OCI-LY1 (cell line): ENCODE results near the gene GIMAP1.

Source experiments
- H2AFZ ChIP-seq: fragments of 200-600 bp; sonication (generic), shearing (Covaris generic); 2 replicates; pipeline ENCODE4 v1.6.0; 2014; ENCODE audit warnings: antibody characterized with exemption, mild to moderate bottlenecking, low read length
- H3F3A ChIP-seq: fragments of 200-600 bp; sonication (generic), shearing (Covaris generic); 2 replicates; pipeline ENCODE4 v1.6.0; 2014; ENCODE audit warnings: mild to moderate bottlenecking, antibody characterized with exemption, low read length, moderate library complexity; ENCODE audit not compliant: insufficient read depth
- H3K27ac ChIP-seq: fragments of 200-600 bp; sonication (generic); 2 replicates; pipeline ENCODE4 v1.5.1; 2014; ENCODE audit warnings: low read length, mixed run types, mild to moderate bottlenecking, low read depth; ENCODE audit not compliant: poor library complexity, severe bottlenecking
- H3K27me3 ChIP-seq: fragments of 200-600 bp; sonication (generic); 2 replicates; pipeline ENCODE4 v1.6.0; 2014; ENCODE audit warnings: antibody characterized with exemption, mild to moderate bottlenecking, low read length, moderate library complexity; ENCODE audit not compliant: insufficient read depth
- H3K36me3 ChIP-seq: fragments of 200-600 bp; sonication (generic); 2 replicates; pipeline ENCODE4 v1.6.1; 2014; ENCODE audit warnings: mild to moderate bottlenecking, antibody characterized with exemption, low read length, moderate library complexity, mixed read lengths; ENCODE audit not compliant: insufficient read depth
- H3K4me1 ChIP-seq: fragments of 200-600 bp; sonication (generic); 2 replicates; pipeline ENCODE4 v1.5.1; 2014; ENCODE audit warnings: mild to moderate bottlenecking, low read length, moderate library complexity; ENCODE audit not compliant: insufficient read depth, severe bottlenecking
- H3K4me2 ChIP-seq: fragments of 200-600 bp; sonication (generic), shearing (Covaris generic); 2 replicates; pipeline ENCODE4 v1.6.1; 2014; ENCODE audit warnings: low read length
- H3K4me3 ChIP-seq: fragments of 200-600 bp; sonication (generic); 2 replicates; pipeline ENCODE4 v1.5.1; 2014; ENCODE audit warnings: low read length, low read depth, mild to moderate bottlenecking, mixed read lengths; ENCODE audit not compliant: poor library complexity, severe bottlenecking
- H3K79me2 ChIP-seq: fragments of 200-600 bp; shearing (Covaris generic); 2 replicates; pipeline ENCODE4 v1.6.1; 2016; ENCODE audit warnings: mixed run types, low read length, mixed read lengths; ENCODE audit not compliant: insufficient read depth
- H3K9ac ChIP-seq: fragments of 200-600 bp; sonication (generic), shearing (Covaris generic); 2 replicates; pipeline ENCODE4 v1.6.1; 2014; ENCODE audit warnings: mild to moderate bottlenecking, low read length, mixed read lengths
- H3K9me2 ChIP-seq: fragments of 200-600 bp; sonication (generic), shearing (Covaris generic); 2 replicates; pipeline ENCODE4 v1.6.1; 2014; ENCODE audit warnings: low read depth, mild to moderate bottlenecking, low read length, mixed read lengths
- H3K9me3 ChIP-seq: fragments of 200-600 bp; shearing (Covaris generic); 2 replicates; pipeline ENCODE4 v1.6.1; 2014; ENCODE audit warnings: low read length, mixed read lengths
- H4K20me1 ChIP-seq: fragments of 200-600 bp; sonication (generic), shearing (Covaris generic); 2 replicates; pipeline ENCODE4 v1.6.0; 2016; ENCODE audit warnings: mild to moderate bottlenecking, low read length; ENCODE audit not compliant: insufficient read depth
- EZH2 ChIP-seq: fragments of 200-600 bp; sonication (generic), shearing (Covaris generic); IDR thresholded peaks from 2 replicates; pipeline ENCODE4 v1.8.0; 2017; ENCODE audit warnings: borderline replicate concordance, mixed run types, mild to moderate bottlenecking, antibody characterized with exemption, low read length, moderate library complexity, mixed read lengths
- TF ChIP-seq, protein P1 (sequence below): fragments of 200-600 bp; sonication (generic), shearing (Covaris generic); IDR thresholded peaks from 2 replicates; pipeline ENCODE4 v1.5.1; 2017; ENCODE audit warnings: mild to moderate bottlenecking, antibody characterized with exemption, low read length, moderate library complexity, mixed read lengths

The GIMAP1 gene

DNA sequence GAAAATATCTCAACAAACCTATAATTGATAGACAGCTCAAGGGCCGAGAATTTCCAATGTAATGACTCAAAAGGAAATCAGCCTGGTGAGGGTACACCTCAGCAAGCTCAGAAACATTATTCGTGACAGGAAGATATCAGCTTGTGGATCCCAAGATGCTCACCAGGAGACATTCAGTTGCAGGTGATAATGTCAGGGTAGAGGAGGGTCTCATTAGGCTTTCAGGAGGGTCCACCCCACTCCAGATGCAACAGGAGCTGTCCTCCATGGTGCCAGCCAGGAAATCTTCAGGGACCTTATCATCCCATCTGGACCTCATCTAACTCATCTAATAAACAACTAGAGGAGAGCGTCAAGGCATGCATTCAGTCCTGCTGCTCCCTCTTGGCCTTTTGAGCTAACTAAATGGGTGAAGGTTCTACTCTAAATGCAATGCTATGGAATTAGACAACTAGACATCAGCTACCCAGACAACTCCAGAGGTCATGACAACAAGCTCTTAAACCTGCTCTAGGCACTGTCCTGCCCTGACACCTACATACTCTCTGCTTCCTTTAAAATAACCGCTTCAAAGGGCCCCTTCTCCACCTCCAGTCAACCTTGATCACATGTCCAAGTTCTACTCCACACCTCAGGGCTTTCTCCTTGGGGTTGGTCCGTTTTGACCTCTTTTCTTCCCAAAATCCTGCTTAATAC lies 16.5 kb downstream of the GIMAP1 start:
- Histone ChIP-seq H3K9ac (no peak overlapping the region), H3K9me3 (0 out of 2 replicates have a peak, but pooled peaks cover 4% of the 10 kb centered on the region), H3K4me2 (no peak overlapping the region), H3K36me3 (no peaks in the 10 kb centered on the region), H3K4me1 (no peaks in the 10 kb centered on the region), H4K20me1 (no peaks in the 10 kb centered on the region), H3F3A (no peaks in the 10 kb centered on the region), H3K9me2 (no peaks in the 10 kb centered on the region), H3K79me2 (no peaks in the 10 kb centered on the region), H2AFZ (no peak overlapping the region), H3K27ac (no peak overlapping the region), H3K27me3 (no peaks in the 10 kb centered on the region), H3K4me3 (no peak overlapping the region)
- TF ChIP-seq, protein P1, sequence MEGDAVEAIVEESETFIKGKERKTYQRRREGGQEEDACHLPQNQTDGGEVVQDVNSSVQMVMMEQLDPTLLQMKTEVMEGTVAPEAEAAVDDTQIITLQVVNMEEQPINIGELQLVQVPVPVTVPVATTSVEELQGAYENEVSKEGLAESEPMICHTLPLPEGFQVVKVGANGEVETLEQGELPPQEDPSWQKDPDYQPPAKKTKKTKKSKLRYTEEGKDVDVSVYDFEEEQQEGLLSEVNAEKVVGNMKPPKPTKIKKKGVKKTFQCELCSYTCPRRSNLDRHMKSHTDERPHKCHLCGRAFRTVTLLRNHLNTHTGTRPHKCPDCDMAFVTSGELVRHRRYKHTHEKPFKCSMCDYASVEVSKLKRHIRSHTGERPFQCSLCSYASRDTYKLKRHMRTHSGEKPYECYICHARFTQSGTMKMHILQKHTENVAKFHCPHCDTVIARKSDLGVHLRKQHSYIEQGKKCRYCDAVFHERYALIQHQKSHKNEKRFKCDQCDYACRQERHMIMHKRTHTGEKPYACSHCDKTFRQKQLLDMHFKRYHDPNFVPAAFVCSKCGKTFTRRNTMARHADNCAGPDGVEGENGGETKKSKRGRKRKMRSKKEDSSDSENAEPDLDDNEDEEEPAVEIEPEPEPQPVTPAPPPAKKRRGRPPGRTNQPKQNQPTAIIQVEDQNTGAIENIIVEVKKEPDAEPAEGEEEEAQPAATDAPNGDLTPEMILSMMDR, result no peak
- no peak for TF ChIP-seq EZH2

DNA sequence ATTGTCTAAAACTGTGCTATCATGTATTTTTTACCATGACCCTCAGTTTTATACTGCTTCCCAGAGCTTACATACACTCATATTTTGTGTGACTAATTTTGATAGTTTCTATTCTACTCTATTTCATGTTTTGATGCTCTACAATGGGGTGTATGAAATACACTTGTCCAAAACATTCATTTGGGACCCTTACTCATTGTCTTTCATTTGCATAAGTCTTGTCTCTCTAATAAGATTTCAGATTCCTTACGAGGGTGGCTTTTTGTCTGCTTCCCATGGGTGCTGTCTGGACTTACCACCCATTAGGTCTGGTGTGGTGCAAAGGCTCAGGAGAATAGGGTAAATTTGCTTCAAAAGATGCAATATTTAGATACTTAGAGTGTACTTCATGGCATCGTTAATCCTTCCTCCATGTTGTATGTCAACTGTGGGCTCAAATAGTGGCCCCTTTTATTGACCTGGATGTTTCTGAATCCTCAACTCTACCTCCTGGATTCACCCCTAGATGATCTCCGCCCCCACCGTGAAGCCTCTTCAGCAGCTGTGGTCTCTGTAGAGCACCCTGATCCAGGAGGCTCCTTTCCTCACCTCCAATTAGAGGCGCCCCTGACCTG lies 17.2 kb downstream of the GIMAP1 start:
- Histone ChIP-seq H4K20me1 (no peaks in the 10 kb centered on the region), H3K4me2 (no peak overlapping the region), H3K27ac (no peak overlapping the region), H3K9me3 (no peaks in the 10 kb centered on the region), H3K4me1 (no peaks in the 10 kb centered on the region), H3K9me2 (no peaks in the 10 kb centered on the region), H3F3A (no peaks in the 10 kb centered on the region), H3K9ac (no peak overlapping the region), H3K79me2 (no peaks in the 10 kb centered on the region), H2AFZ (no peak overlapping the region), H3K27me3 (no peaks in the 10 kb centered on the region), H3K36me3 (no peaks in the 10 kb centered on the region), H3K4me3 (no peak overlapping the region)
- no peak for TF ChIP-seq EZH2
- TF ChIP-seq, protein P1, result no peak

DNA sequence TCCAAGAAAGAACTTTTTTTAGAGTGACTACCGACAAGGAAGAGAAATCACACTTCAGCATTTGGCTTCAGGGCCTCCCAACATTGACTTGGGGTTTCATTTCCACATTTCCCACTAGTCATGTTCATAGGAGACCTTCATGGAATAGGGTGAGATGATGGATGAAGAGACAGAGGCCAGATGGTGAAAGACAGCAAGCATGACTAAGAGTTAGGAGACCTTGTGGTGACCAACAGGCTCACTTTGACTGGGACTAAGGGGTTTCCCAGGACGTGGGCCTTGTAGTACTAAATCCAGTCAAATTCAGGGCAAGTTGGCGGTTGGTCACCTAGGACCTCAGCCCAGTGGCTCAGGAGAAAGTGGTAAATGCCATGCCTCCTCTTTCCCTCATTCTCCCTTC lies 17.8 kb downstream of the GIMAP1 start:
- Histone ChIP-seq H3K79me2 (no peaks in the 10 kb centered on the region), H3K9ac (no peak overlapping the region), H3K9me2 (no peaks in the 10 kb centered on the region), H3K4me2 (no peak overlapping the region), H3K27me3 (no peaks in the 10 kb centered on the region), H3K4me1 (no peaks in the 10 kb centered on the region), H3F3A (no peaks in the 10 kb centered on the region), H3K27ac (no peak overlapping the region), H4K20me1 (no peaks in the 10 kb centered on the region), H2AFZ (no peak overlapping the region), H3K9me3 (no peaks in the 10 kb centered on the region), H3K4me3 (no peak overlapping the region), H3K36me3 (no peaks in the 10 kb centered on the region)
- TF ChIP-seq, protein P1, result no peak
- TF ChIP-seq EZH2, result no peak
